ENCODE measurements around the gene CAMTA1. TPM values are rescaled to one million over a fixed set of nuclear protein-coding genes. Genes with fewer than 3 reads are reported as not detected.

CAMTA1 gene
- total RNA-seq, 2 donors from 2014 or later, result 100 to 102 TPM

GRCh38 chr1:7488475-7488842 is 703.2 kb downstream of the CAMTA1 start:
- Histone ChIP-seq H3K4me3 (no peak overlapping the region), H3K9me3 (no peaks in the 10 kb centered on the region)
- 90% methylated on average over 1 of the region's 1 CpG for WGBS

GRCh38 chr1:7489586-7489985 is 704.3 kb downstream of the CAMTA1 start:
- Histone ChIP-seq H3K36me3 (no peaks in the 10 kb centered on the region), H3K9me3 (no peaks in the 10 kb centered on the region), H3K4me1 (replicated peaks) (no peaks in the 10 kb centered on the region), H3K27me3 (replicated peaks; ENCODE audit: insufficient read depth) (no peaks in the 10 kb centered on the region), H3K27ac (no peak overlapping the region), H3K4me3 (no peak overlapping the region)
- DNase-seq (ENCODE audit: low spot score), result no peak
- TF ChIP-seq POLR2A (IDR thresholded peaks at IDR 0.05) (no peak), POLR2AphosphoS5 (IDR thresholded peaks at IDR 0.05) (no peak)
- TF ChIP-seq, protein P1, sequence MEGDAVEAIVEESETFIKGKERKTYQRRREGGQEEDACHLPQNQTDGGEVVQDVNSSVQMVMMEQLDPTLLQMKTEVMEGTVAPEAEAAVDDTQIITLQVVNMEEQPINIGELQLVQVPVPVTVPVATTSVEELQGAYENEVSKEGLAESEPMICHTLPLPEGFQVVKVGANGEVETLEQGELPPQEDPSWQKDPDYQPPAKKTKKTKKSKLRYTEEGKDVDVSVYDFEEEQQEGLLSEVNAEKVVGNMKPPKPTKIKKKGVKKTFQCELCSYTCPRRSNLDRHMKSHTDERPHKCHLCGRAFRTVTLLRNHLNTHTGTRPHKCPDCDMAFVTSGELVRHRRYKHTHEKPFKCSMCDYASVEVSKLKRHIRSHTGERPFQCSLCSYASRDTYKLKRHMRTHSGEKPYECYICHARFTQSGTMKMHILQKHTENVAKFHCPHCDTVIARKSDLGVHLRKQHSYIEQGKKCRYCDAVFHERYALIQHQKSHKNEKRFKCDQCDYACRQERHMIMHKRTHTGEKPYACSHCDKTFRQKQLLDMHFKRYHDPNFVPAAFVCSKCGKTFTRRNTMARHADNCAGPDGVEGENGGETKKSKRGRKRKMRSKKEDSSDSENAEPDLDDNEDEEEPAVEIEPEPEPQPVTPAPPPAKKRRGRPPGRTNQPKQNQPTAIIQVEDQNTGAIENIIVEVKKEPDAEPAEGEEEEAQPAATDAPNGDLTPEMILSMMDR (IDR thresholded peaks at IDR 0.05), result no peak
- intact Hi-C loops (cut with DNase I), result no loop called here
- 84% methylated on average over 13 of the region's 13 CpGs for WGBS

More at GRCh38 chr1:7488475-7488842, 703.2 kb downstream of the CAMTA1 start:
- no peaks in the 10 kb centered on the region for H3K27me3 ChIP-seq (replicated peaks; ENCODE audit: insufficient read depth)
- no peaks in the 10 kb centered on the region for H3K4me1 ChIP-seq (replicated peaks)
- TF ChIP-seq POLR2A (IDR thresholded peaks at IDR 0.05) (no peak), POLR2AphosphoS5 (IDR thresholded peaks at IDR 0.05) (no peak)
- TF ChIP-seq, protein P1 (IDR thresholded peaks at IDR 0.05), result no peak
- H3K27ac ChIP-seq, result no peak overlapping the region
- no peaks in the 10 kb centered on the region for H3K36me3 ChIP-seq
- intact Hi-C loops (cut with DNase I), result no loop called here
- no peak for DNase-seq (ENCODE audit: low spot score)

DNA sequence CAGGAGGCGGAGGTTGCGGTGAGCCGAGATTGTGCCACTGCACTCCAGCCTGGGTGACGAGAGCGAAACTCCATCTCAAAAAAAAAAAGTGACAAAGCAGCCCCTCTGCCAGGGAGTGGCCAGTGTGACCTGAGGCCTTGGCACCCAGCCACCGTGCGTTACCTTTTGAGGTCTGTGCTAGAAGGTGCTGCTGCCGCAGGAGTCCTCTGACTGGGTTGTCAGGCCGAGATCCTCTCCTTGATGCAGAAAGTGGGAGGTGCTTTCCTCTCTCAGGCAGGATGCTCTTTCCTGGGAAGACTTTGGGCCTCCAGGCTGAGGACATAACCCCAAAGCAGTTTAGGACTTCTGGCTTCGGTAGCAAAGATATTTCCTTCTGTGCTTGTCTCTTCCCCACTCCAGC is 705.3 kb downstream of the CAMTA1 start:
- H3K4me3 ChIP-seq, result no peak overlapping the region
- TF ChIP-seq POLR2AphosphoS5 (IDR thresholded peaks at IDR 0.05), result no peak
- TF ChIP-seq, protein P1 (IDR thresholded peaks at IDR 0.05), result no peak
- no peak for TF ChIP-seq POLR2A (IDR thresholded peaks at IDR 0.05)
- no peak for DNase-seq (ENCODE audit: low spot score)
- no peaks in the 10 kb centered on the region for H3K9me3 ChIP-seq
- no peaks in the 10 kb centered on the region for H3K27me3 ChIP-seq (replicated peaks; ENCODE audit: insufficient read depth)
- intact Hi-C loops (cut with DNase I), result no loop called here
- no peaks in the 10 kb centered on the region for H3K4me1 ChIP-seq (replicated peaks)
- H3K36me3 ChIP-seq, result no peaks in the 10 kb centered on the region
- 81% methylated on average over 10 of the region's 10 CpGs for WGBS
- no peak overlapping the region for H3K27ac ChIP-seq

DNA sequence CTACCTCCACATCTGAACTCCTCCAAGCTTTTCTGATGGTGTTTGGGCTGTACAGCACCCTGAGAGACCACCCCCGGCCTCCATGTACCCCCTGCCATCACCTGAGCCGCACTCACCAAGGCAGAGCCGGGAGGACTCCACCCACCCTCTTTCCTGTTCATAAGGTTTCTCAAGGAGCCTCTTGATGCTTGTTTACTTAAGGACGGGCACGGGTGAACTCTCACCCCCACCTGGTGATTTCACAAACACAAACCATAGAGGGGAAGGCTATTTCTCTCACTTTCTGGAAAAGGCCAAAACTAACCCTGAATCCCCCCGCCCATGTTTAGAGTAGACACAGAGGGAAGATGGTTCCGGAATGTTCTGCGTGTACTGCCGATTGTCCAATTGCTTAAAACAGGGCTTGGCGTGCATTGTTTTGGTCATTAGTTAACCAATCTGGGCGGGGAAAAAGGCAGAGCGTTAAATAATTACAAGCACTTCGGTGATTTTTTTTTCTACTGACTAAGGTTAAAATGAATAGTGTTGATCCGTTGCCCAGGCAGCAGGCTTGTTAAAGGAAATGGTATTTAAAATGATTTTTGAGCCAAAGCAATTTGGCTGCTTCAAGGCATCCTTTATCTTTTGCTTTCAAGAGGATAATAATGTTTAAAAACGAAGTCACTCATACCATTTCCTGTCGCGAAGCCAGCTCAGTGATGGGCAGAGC is 706.0 kb downstream of the CAMTA1 start:
- no peaks in the 10 kb centered on the region for H3K27me3 ChIP-seq (replicated peaks; ENCODE audit: insufficient read depth)
- no peak overlapping the region for H3K27ac ChIP-seq
- intact Hi-C loops (cut with DNase I), result no loop called here
- H3K36me3 ChIP-seq, result no peaks in the 10 kb centered on the region
- TF ChIP-seq POLR2A (IDR thresholded peaks at IDR 0.05), result no peak
- peak; percentile 26 for TF ChIP-seq POLR2AphosphoS5 (IDR thresholded peaks at IDR 0.05)
- TF ChIP-seq, protein P1 (IDR thresholded peaks at IDR 0.05), result no peak
- WGBS, result 19% methylated on average over 17 of the region's 17 CpGs
- no peaks in the 10 kb centered on the region for H3K9me3 ChIP-seq
- H3K4me1 ChIP-seq (replicated peaks), result no peaks in the 10 kb centered on the region
- H3K4me3 ChIP-seq, result no peak overlapping the region
- DNase-seq (ENCODE audit: low spot score), result no peak

DNA sequence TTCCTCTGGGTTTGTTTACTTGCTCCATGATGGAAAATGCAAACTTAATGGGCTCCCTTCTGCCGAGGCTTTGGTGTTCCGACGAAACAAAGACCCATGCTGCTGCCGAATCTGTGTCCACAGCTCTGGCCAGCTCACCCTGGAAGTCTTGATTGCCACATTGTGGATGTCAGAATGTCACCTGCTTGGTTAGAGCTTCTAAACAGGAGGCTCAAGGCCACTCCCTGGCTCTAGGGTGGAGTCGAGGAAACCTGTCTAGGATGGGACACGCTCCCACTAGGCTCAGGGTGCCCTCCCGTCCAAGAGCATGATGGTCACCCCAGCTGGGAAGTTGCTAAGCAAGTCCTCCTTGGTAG is 706.5 kb downstream of the CAMTA1 start:
- Histone ChIP-seq H3K27ac (no peak overlapping the region), H3K27me3 (replicated peaks; ENCODE audit: insufficient read depth) (no peaks in the 10 kb centered on the region), H3K9me3 (no peaks in the 10 kb centered on the region), H3K4me1 (replicated peaks) (no peaks in the 10 kb centered on the region), H3K36me3 (no peaks in the 10 kb centered on the region), H3K4me3 (no peak overlapping the region)
- intact Hi-C loops (cut with DNase I), result no loop called here
- WGBS, result 7% methylated on average over 4 of the region's 7 CpGs
- DNase-seq (ENCODE audit: low spot score), result no peak
- TF ChIP-seq POLR2AphosphoS5 (IDR thresholded peaks at IDR 0.05) (no peak), POLR2A (IDR thresholded peaks at IDR 0.05) (no peak)
- TF ChIP-seq, protein P1 (IDR thresholded peaks at IDR 0.05), result no peak

Measured in prostate gland (tissue), 2 donors.